T-helper 2 cell treated with Interferon-gamma antibody and Interleukin-4, amounts not matched to agents 5 μg/mL and 100 μg/mL, for 36 hours (primary cell): ENCODE results near the gene ALCAM.

Experiments used
- DNase-seq: peaks from one replicate; pipeline ENCODE4 v3.0.0; 2021; ENCODE audit warnings: low spot score
- H3K27ac Mint-ChIP-seq: one replicate; pipeline ENCODE4 v1.8.0; 2021; ENCODE audit warnings: mild to moderate bottlenecking, mixed read lengths
- H3K27me3 Mint-ChIP-seq: one replicate; pipeline ENCODE4 v1.8.0; 2021; ENCODE audit warnings: low read depth, mixed read lengths
- H3K36me3 Mint-ChIP-seq: one replicate; pipeline ENCODE4 v1.8.0; 2021; ENCODE audit warnings: low read depth, mixed read lengths
- H3K4me1 Mint-ChIP-seq: one replicate; pipeline ENCODE4 v1.8.0; 2021; ENCODE audit warnings: low read depth, mixed read lengths
- H3K4me3 Mint-ChIP-seq: one replicate; pipeline ENCODE4 v1.8.0; 2022; ENCODE audit warnings: mild to moderate bottlenecking, moderate library complexity, mixed read lengths
- H3K9me3 Mint-ChIP-seq: one replicate; pipeline ENCODE4 v1.8.0; 2021; ENCODE audit warnings: mixed read lengths

ALCAM gene

GRCh38 chr3:105483476-105483875 lies 116.8 kb downstream of the ALCAM start:
- no peaks in the 10 kb centered on the region for H3K36me3 Mint-ChIP-seq
- H3K4me1 Mint-ChIP-seq = no peaks in the 10 kb centered on the region
- DNase-seq = no peak
- no peak overlapping the region for H3K4me3 Mint-ChIP-seq
- H3K27me3 Mint-ChIP-seq = no peaks in the 10 kb centered on the region
- H3K27ac Mint-ChIP-seq = no peak overlapping the region
- H3K9me3 Mint-ChIP-seq = peaks cover 3% of the 10 kb centered on the region

- Mint-ChIP-seq H3K9me3 (peaks cover 26% of the 10 kb centered on the region), H3K4me1 (no peaks in the 10 kb centered on the region), H3K36me3 (peaks cover 6% of the 10 kb centered on the region), H3K27ac (no peak overlapping the region), H3K27me3 (no peaks in the 10 kb centered on the region), H3K4me3 (no peak overlapping the region)
- DNase-seq = no peak
Observed at GRCh38 chr3:105490045-105490444, 123.3 kb downstream of the ALCAM start.

- no peaks in the 10 kb centered on the region for H3K27me3 Mint-ChIP-seq
- no peak overlapping the region for H3K27ac Mint-ChIP-seq
- no peak for DNase-seq
- peaks cover 6% of the 10 kb centered on the region for H3K36me3 Mint-ChIP-seq
- no peak overlapping the region for H3K4me3 Mint-ChIP-seq
- H3K9me3 Mint-ChIP-seq = peaks cover 25% of the 10 kb centered on the region
- no peaks in the 10 kb centered on the region for H3K4me1 Mint-ChIP-seq
Observed at GRCh38 chr3:105493305-105493892, 126.7 kb downstream of the ALCAM start.

- Mint-ChIP-seq H3K27me3 (no peaks in the 10 kb centered on the region), H3K27ac (no peak overlapping the region), H3K4me1 (no peaks in the 10 kb centered on the region), H3K4me3 (no peak overlapping the region), H3K36me3 (peaks cover 6% of the 10 kb centered on the region), H3K9me3 (peaks cover 16% of the 10 kb centered on the region)
- DNase-seq = no peak
Observed at GRCh38 chr3:105495021-105495420, 128.3 kb downstream of the ALCAM start.

GRCh38 chr3:105496343-105496742 lies 129.6 kb downstream of the ALCAM start:
- Mint-ChIP-seq H3K4me1 (no peaks in the 10 kb centered on the region), H3K27me3 (no peaks in the 10 kb centered on the region), H3K27ac (no peak overlapping the region), H3K36me3 (peaks cover 4% of the 10 kb centered on the region), H3K4me3 (no peak overlapping the region), H3K9me3 (peaks cover 6% of the 10 kb centered on the region)
- no peak for DNase-seq

- DNase-seq = no peak
- Mint-ChIP-seq H3K36me3 (no peaks in the 10 kb centered on the region), H3K4me1 (no peaks in the 10 kb centered on the region), H3K4me3 (no peak overlapping the region), H3K27ac (no peak overlapping the region), H3K9me3 (no peaks in the 10 kb centered on the region), H3K27me3 (no peaks in the 10 kb centered on the region)
Observed at GRCh38 chr3:105497386-105497785, 130.7 kb downstream of the ALCAM start.

GRCh38 chr3:105499961-105500360 lies 133.3 kb downstream of the ALCAM start:
- H3K4me3 Mint-ChIP-seq = no peak overlapping the region
- no peak overlapping the region for H3K27ac Mint-ChIP-seq
- H3K4me1 Mint-ChIP-seq = no peaks in the 10 kb centered on the region
- H3K9me3 Mint-ChIP-seq = no peaks in the 10 kb centered on the region
- no peaks in the 10 kb centered on the region for H3K36me3 Mint-ChIP-seq
- H3K27me3 Mint-ChIP-seq = no peaks in the 10 kb centered on the region
- DNase-seq = no peak

GRCh38 chr3:105502333-105502732 lies 135.6 kb downstream of the ALCAM start:
- Mint-ChIP-seq H3K27me3 (no peaks in the 10 kb centered on the region), H3K4me3 (no peak overlapping the region), H3K9me3 (no peaks in the 10 kb centered on the region), H3K27ac (no peak overlapping the region), H3K36me3 (no peaks in the 10 kb centered on the region), H3K4me1 (no peaks in the 10 kb centered on the region)
- DNase-seq = no peak

GRCh38 chr3:105503191-105503593 lies 136.5 kb downstream of the ALCAM start:
- Mint-ChIP-seq H3K4me3 (no peak overlapping the region), H3K4me1 (no peaks in the 10 kb centered on the region), H3K27me3 (no peaks in the 10 kb centered on the region), H3K9me3 (no peaks in the 10 kb centered on the region), H3K27ac (no peak overlapping the region), H3K36me3 (no peaks in the 10 kb centered on the region)
- DNase-seq = no peak

GRCh38 chr3:105504440-105504951 lies 137.8 kb downstream of the ALCAM start:
- no peak for DNase-seq
- H3K36me3 Mint-ChIP-seq = no peaks in the 10 kb centered on the region
- H3K4me1 Mint-ChIP-seq = no peaks in the 10 kb centered on the region
- no peaks in the 10 kb centered on the region for H3K27me3 Mint-ChIP-seq
- H3K27ac Mint-ChIP-seq = no peak overlapping the region
- H3K4me3 Mint-ChIP-seq = no peak overlapping the region
- H3K9me3 Mint-ChIP-seq = no peaks in the 10 kb centered on the region

GRCh38 chr3:105505170-105505569 lies 138.5 kb downstream of the ALCAM start:
- H3K4me3 Mint-ChIP-seq = no peak overlapping the region
- DNase-seq = no peak
- no peaks in the 10 kb centered on the region for H3K9me3 Mint-ChIP-seq
- H3K27ac Mint-ChIP-seq = no peak overlapping the region
- H3K36me3 Mint-ChIP-seq = no peaks in the 10 kb centered on the region
- H3K4me1 Mint-ChIP-seq = no peaks in the 10 kb centered on the region
- H3K27me3 Mint-ChIP-seq = peaks cover 3% of the 10 kb centered on the region

- H3K4me3 Mint-ChIP-seq = no peak overlapping the region
- peaks cover 6% of the 10 kb centered on the region for H3K27me3 Mint-ChIP-seq
- no peaks in the 10 kb centered on the region for H3K36me3 Mint-ChIP-seq
- no peaks in the 10 kb centered on the region for H3K9me3 Mint-ChIP-seq
- DNase-seq = no peak
- no peaks in the 10 kb centered on the region for H3K4me1 Mint-ChIP-seq
- H3K27ac Mint-ChIP-seq = no peak overlapping the region
Observed at GRCh38 chr3:105511031-105511430, 144.3 kb downstream of the ALCAM start.

GRCh38 chr3:105512061-105512460 lies 145.4 kb downstream of the ALCAM start:
- H3K36me3 Mint-ChIP-seq = no peaks in the 10 kb centered on the region

GRCh38 chr3:105513042-105513441 lies 146.3 kb downstream of the ALCAM start:
- Mint-ChIP-seq H3K36me3 (no peaks in the 10 kb centered on the region), H3K27ac (no peak overlapping the region), H3K4me1 (no peaks in the 10 kb centered on the region), H3K9me3 (no peaks in the 10 kb centered on the region), H3K27me3 (peaks cover 6% of the 10 kb centered on the region), H3K4me3 (no peak overlapping the region)
- DNase-seq = no peak

More at GRCh38 chr3:105512061-105512460, 145.4 kb downstream of the ALCAM start:
- Mint-ChIP-seq H3K27ac (no peak overlapping the region), H3K4me3 (no peak overlapping the region), H3K9me3 (no peaks in the 10 kb centered on the region), H3K4me1 (no peaks in the 10 kb centered on the region), H3K27me3 (peaks cover 6% of the 10 kb centered on the region)
- DNase-seq = no peak

- peaks cover 6% of the 10 kb centered on the region for H3K27me3 Mint-ChIP-seq
- no peak overlapping the region for H3K4me3 Mint-ChIP-seq
- no peak overlapping the region for H3K27ac Mint-ChIP-seq
- H3K9me3 Mint-ChIP-seq = no peaks in the 10 kb centered on the region
- H3K36me3 Mint-ChIP-seq = no peaks in the 10 kb centered on the region
- no peak for DNase-seq
- H3K4me1 Mint-ChIP-seq = peaks cover 3% of the 10 kb centered on the region
Observed at GRCh38 chr3:105513886-105514285, 147.2 kb downstream of the ALCAM start.
